ENCODE measurements around the gene TASOR2.

Gene TASOR2

GRCh38 chr10:5697342-5697741 lies 12.7 kb downstream of the TASOR2 start:
- H3K4me3 ChIP-seq (ENCODE audit: low read depth, low read length) = no peak overlapping the region
- no peak for TF ChIP-seq CTCF (IDR thresholded peaks at IDR 0.05; ENCODE audit: control insufficient read depth, extremely low read depth, insufficient read depth)
- no peak for DNase-seq (ENCODE audit: low read depth)

GRCh38 chr10:5698062-5698461 lies 13.4 kb downstream of the TASOR2 start:
- no peak for DNase-seq (ENCODE audit: low read depth)
- H3K4me3 ChIP-seq (ENCODE audit: low read depth, low read length) = no peak overlapping the region
- TF ChIP-seq CTCF (IDR thresholded peaks at IDR 0.05; ENCODE audit: control insufficient read depth, extremely low read depth, insufficient read depth) = no peak

GRCh38 chr10:5708356-5708755 lies 23.7 kb downstream of the TASOR2 start:
- H3K4me3 ChIP-seq (ENCODE audit: low read depth, low read length) = no peak overlapping the region
- no peak for DNase-seq (ENCODE audit: low read depth)
- no peak for TF ChIP-seq CTCF (IDR thresholded peaks at IDR 0.05; ENCODE audit: control insufficient read depth, extremely low read depth, insufficient read depth)

GRCh38 chr10:5709865-5710264 lies 25.2 kb downstream of the TASOR2 start:
- H3K4me3 ChIP-seq (ENCODE audit: low read depth, low read length) = no peak overlapping the region
- TF ChIP-seq CTCF (IDR thresholded peaks at IDR 0.05; ENCODE audit: control insufficient read depth, extremely low read depth, insufficient read depth) = no peak
- DNase-seq (ENCODE audit: low read depth) = no peak

GRCh38 chr10:5710859-5711258 lies 26.2 kb downstream of the TASOR2 start:
- no peak for DNase-seq (ENCODE audit: low read depth)
- no peak overlapping the region for H3K4me3 ChIP-seq (ENCODE audit: low read depth, low read length)
- no peak for TF ChIP-seq CTCF (IDR thresholded peaks at IDR 0.05; ENCODE audit: control insufficient read depth, extremely low read depth, insufficient read depth)

GRCh38 chr10:5711642-5712041 lies 27.0 kb downstream of the TASOR2 start:
- H3K4me3 ChIP-seq (ENCODE audit: low read depth, low read length) = no peak overlapping the region
- TF ChIP-seq CTCF (IDR thresholded peaks at IDR 0.05; ENCODE audit: control insufficient read depth, extremely low read depth, insufficient read depth) = no peak
- no peak for DNase-seq (ENCODE audit: low read depth)

- DNase-seq (ENCODE audit: low read depth) = no peak
- no peak for TF ChIP-seq CTCF (IDR thresholded peaks at IDR 0.05; ENCODE audit: control insufficient read depth, extremely low read depth, insufficient read depth)
- no peak overlapping the region for H3K4me3 ChIP-seq (ENCODE audit: low read depth, low read length)
These were observed 34.9 kb downstream of the TASOR2 start for GRCh38 chr10:5719546-5719945.

All from LNCaP clone FGC (cell line).